Measurements from ENCODE around the gene TRIM47. TPM values are rescaled to one million over a fixed set of nuclear protein-coding genes. Genes with fewer than 3 reads are reported as not detected.
A peak's percentile ranks its signal among the peaks of the same experiment; 100 is the strongest.

TRIM47 gene
- total RNA-seq, 4 donors from 2014 or later: 6.8 to 70.1 (median 19.0) TPM

- no peak overlapping the region for H3K27ac ChIP-seq
- H3K9me3 ChIP-seq: no peaks in the 10 kb centered on the region
- no peaks in the 10 kb centered on the region for H3K4me1 ChIP-seq
- H3K27me3 ChIP-seq: no peaks in the 10 kb centered on the region
- TF ChIP-seq CTCF (IDR thresholded peaks at IDR 0.05) (no peak), POLR2A (IDR thresholded peaks at IDR 0.05) (no peak)
- intact Hi-C loops (cut with DNase I; ENCODE audit: low total_unique reads): no loop called here
- peak in 1 of 2 donors; percentile 49 for DNase-seq
- H3K36me3 ChIP-seq: no peaks in the 10 kb centered on the region
- no peak overlapping the region for H3K4me3 ChIP-seq
These were observed 43.3 kb downstream of the TRIM47 start for GRCh38 chr17:75834928-75835653.

GRCh38 chr17:75834279-75834920 lies 44.0 kb downstream of the TRIM47 start:
- H3K4me3 ChIP-seq: no peak overlapping the region
- H3K36me3 ChIP-seq: no peaks in the 10 kb centered on the region
- TF ChIP-seq CTCF (IDR thresholded peaks at IDR 0.05) (no peak), POLR2A (IDR thresholded peaks at IDR 0.05) (no peak)
- H3K27ac ChIP-seq: no peak overlapping the region
- no peaks in the 10 kb centered on the region for H3K4me1 ChIP-seq
- H3K27me3 ChIP-seq: no peaks in the 10 kb centered on the region
- no peak for DNase-seq
- no peaks in the 10 kb centered on the region for H3K9me3 ChIP-seq
- intact Hi-C loops (cut with DNase I; ENCODE audit: low total_unique reads): no loop called here

- Histone ChIP-seq H3K27ac (peak overlapping the region; percentile 22 to 25), H3K27me3 (no peaks in the 10 kb centered on the region), H3K36me3 (no peaks in the 10 kb centered on the region), H3K9me3 (no peaks in the 10 kb centered on the region), H3K4me1 (no peaks in the 10 kb centered on the region), H3K4me3 (no peak overlapping the region)
- DNase-seq: no peak
- TF ChIP-seq CTCF (IDR thresholded peaks at IDR 0.05): no peak
- intact Hi-C loops (cut with DNase I; ENCODE audit: low total_unique reads): no loop called here
These were observed 45.6 kb downstream of the TRIM47 start for GRCh38 chr17:75832652-75833400.

- Histone ChIP-seq H3K4me3 (no peak overlapping the region), H3K9me3 (no peaks in the 10 kb centered on the region), H3K27ac (peak overlapping the region; percentile 22 to 25), H3K27me3 (no peaks in the 10 kb centered on the region), H3K36me3 (no peaks in the 10 kb centered on the region), H3K4me1 (no peaks in the 10 kb centered on the region)
- TF ChIP-seq POLR2A (IDR thresholded peaks at IDR 0.05): no peak
- TF ChIP-seq CTCF (IDR thresholded peaks at IDR 0.05): no peak
- intact Hi-C loops (cut with DNase I; ENCODE audit: low total_unique reads): no loop called here
- peak; percentile 48 to 49 for DNase-seq
These were observed 46.2 kb downstream of the TRIM47 start for GRCh38 chr17:75832164-75832651.

All from uterus (tissue), 4 donors.